OCI-LY3 (cell line): ENCODE measurements around the gene DTX1.

Experiments
- EZH2phosphoT487 ChIP-seq: fragments of 200-600 bp; shearing (Covaris generic); IDR thresholded peaks from 2 replicates; pipeline ENCODE4 v1.6.1; 2018; ENCODE audit warnings: antibody characterized with exemption, mixed run types, low read depth
- TF ChIP-seq, protein P1 (sequence below): fragments of 200-600, 300-600 bp; sonication (generic); IDR thresholded peaks from 2 replicates; pipeline ENCODE4 v1.5.1; 2014; ENCODE audit warnings: antibody characterized with exemption, low read length, low read depth

DNA sequence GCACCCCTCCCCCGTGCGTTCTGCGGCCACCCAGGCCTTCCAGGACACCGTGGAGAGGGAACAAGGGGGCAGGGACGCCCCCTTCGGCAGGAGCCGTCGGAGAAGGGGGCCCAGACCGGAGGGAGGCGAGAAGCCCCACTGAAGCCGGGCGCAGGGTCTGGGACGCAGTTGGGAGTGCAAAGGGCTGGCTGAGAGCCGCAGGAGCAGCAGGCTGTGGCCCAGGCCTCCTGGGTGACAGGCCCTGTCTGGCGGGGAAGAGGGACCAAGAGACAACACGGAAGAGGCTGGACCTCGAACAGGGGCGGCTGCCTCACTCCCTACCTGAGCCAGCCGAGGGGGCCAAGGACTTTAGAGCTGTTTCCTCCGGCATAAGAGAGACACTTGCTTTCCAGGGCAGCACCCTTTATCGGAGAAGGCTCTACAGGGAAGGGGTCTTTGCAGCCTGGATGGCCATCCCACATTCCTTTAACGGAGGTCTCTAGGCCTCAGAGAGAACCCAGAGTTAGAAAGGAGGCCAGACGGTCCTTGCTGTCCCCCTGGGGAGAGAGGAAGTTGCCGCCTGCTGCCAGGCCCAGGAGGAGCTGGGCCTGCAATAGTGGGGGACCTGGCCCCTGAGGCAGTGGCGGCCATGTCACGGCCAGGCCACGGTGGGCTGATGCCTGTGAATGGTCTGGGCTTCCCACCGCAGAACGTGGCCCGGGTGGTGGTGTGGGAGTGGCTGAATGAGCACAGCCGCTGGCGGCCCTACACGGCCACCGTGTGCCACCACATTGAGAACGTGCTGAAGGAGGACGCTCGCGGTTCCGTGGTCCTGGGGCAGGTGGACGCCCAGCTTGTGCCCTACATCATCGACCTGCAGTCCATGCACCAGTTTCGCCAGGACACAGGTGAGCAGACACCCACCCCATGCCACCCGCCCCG is 1.3 kb downstream of the DTX1 start:
- TF ChIP-seq, protein P1, sequence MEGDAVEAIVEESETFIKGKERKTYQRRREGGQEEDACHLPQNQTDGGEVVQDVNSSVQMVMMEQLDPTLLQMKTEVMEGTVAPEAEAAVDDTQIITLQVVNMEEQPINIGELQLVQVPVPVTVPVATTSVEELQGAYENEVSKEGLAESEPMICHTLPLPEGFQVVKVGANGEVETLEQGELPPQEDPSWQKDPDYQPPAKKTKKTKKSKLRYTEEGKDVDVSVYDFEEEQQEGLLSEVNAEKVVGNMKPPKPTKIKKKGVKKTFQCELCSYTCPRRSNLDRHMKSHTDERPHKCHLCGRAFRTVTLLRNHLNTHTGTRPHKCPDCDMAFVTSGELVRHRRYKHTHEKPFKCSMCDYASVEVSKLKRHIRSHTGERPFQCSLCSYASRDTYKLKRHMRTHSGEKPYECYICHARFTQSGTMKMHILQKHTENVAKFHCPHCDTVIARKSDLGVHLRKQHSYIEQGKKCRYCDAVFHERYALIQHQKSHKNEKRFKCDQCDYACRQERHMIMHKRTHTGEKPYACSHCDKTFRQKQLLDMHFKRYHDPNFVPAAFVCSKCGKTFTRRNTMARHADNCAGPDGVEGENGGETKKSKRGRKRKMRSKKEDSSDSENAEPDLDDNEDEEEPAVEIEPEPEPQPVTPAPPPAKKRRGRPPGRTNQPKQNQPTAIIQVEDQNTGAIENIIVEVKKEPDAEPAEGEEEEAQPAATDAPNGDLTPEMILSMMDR, result no peak
- no peak for TF ChIP-seq EZH2phosphoT487
